ENCODE data around the gene C6orf89. TPM values are rescaled to one million over a fixed set of nuclear protein-coding genes. Genes with fewer than 3 reads are reported as not detected.
"Not testable (repeated sequence)": the region's sequence is repeated elsewhere in the genome, so short reads cannot be mapped to it uniquely, and the experiment has no call there.

C6orf89 gene
- total and polyA plus RNA-seq, 3 experiments from 2014 or later, result 37.4 to 51.6 (median 40.0) TPM

DNA sequence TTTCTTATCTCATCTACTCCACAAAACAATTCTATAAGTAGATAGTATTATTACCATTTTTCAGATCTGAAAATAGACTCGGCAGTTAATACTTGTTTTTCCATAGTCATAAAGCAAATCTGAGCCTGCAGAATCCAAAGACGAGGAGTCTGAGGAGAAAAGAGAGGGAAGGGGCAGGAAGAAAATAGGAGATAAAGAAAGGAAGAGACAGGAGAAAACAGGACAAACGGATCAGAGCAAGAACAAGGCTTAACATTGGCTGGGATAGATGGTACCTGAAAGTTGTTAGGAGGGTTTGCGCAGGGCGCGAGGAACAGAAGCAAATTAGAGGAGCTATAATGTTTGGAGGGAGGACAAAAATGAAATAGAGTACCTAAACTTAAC is 10.5 kb upstream of the C6orf89 start:
- H3K4me1 ChIP-seq (ENCODE audit: insufficient read depth, low read length), result peaks cover 24% of the 10 kb centered on the region
- peak overlapping the region; percentile 94 to 100 (median 99) for H3K27ac Mint-ChIP-seq
- peaks cover 3% of the 10 kb centered on the region for H3K27me3 ChIP-seq (ENCODE audit: insufficient read depth, low read length, poor library complexity, severe bottlenecking)
- H3K27ac ChIP-seq (ENCODE audit: low read depth, low read length), result peak overlapping the region; percentile 89
- no peak for DNase-seq
- ChIA-PET CTCF (interaction anchor here (1.0 to 6.0 kb wide), 8 partner anchors 9 to 334 kb away, joined by 4 to 63 read pairs (median 6); partner anchors contain the start of genes C6orf89, MTCH1 and PIM1), POLR2A (interaction anchor here (0.7 to 3.6 kb wide), 4 partner anchors 10 to 298 kb away, joined by 4 to 21 read pairs (median 10); partner anchors contain the start of genes C6orf89 and MTCH1)
- peak overlapping the region; percentile 87 for H3K4me3 ChIP-seq (ENCODE audit: low read length)
- peak overlapping the region; percentile 96 to 100 (median 100) for H3K4me3 Mint-ChIP-seq
- peaks cover 30 to 41% (median 37%) of the 10 kb centered on the region in 3 donors for H3K4me1 Mint-ChIP-seq
- H3K36me3 ChIP-seq (ENCODE audit: insufficient read depth, low read length), result no peaks in the 10 kb centered on the region
- H3K9me3 Mint-ChIP-seq, result no peaks in the 10 kb centered on the region
- H3K9me3 ChIP-seq (ENCODE audit: low read length), result no peaks in the 10 kb centered on the region
- H3K27me3 Mint-ChIP-seq, result peaks cover 13 to 25% of the 10 kb centered on the region in 2 donors
- H3K36me3 Mint-ChIP-seq, result peaks cover 0 to 23% (median 5%) of the 10 kb centered on the region in 3 donors

DNA sequence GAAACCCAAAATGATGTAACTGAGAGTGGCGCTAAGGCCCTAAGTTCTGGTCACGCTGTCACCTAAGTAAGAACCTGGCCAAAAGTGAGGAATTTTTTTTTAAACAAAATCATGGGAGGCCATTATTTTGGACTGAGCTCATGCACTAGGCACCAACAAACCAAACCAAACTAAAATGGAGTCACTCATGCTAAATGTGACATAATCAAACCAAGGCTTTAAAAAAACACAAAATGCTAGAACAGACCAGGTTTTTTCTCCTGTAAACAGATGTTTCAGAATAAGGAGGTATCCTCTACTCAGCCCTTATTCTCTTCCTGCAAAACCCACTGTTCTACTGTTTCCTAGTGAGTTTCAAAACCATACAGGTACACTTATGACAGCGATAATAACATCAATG is 1.1 kb upstream of the C6orf89 start:
- Mint-ChIP-seq H3K36me3 (peaks cover 0 to 3% (median 2%) of the 10 kb centered on the region in 3 donors), H3K27me3 (peaks cover 0 to 3% of the 10 kb centered on the region in 2 donors), H3K9me3 (no peaks in the 10 kb centered on the region), H3K27ac (peak overlapping the region in 6 of 8 donors; percentile 35 to 97 (median 72)), H3K4me3 (peak overlapping the region in 2 of 7 donors; percentile 32), H3K4me1 (peaks cover 32 to 45% (median 44%) of the 10 kb centered on the region in 3 donors)
- no peaks in the 10 kb centered on the region for H3K36me3 ChIP-seq (ENCODE audit: insufficient read depth, low read length)
- ChIA-PET POLR2A (interaction anchor here (1.1 to 2.4 kb wide), 3 partner anchors 11 to 123 kb away, joined by 3 to 21 read pairs (median 3); partner anchors contain the start of gene PPIL1), CTCF (interaction anchor here (0.7 to 5.0 kb wide), 20 partner anchors 11 to 328 kb away, joined by 3 to 93 read pairs (median 5); partner anchors contain the start of genes MTCH1 and PPIL1)
- H3K4me3 ChIP-seq (ENCODE audit: low read length), result no peak overlapping the region
- DNase-seq, result no peak
- H3K4me1 ChIP-seq (ENCODE audit: insufficient read depth, low read length), result peaks cover 34% of the 10 kb centered on the region
- no peak overlapping the region for H3K27ac ChIP-seq (ENCODE audit: low read depth, low read length)
- H3K9me3 ChIP-seq (ENCODE audit: low read length), result no peaks in the 10 kb centered on the region
- no peaks in the 10 kb centered on the region for H3K27me3 ChIP-seq (ENCODE audit: insufficient read depth, low read length, poor library complexity, severe bottlenecking)

- Histone ChIP-seq H3K27me3 (ENCODE audit: insufficient read depth, low read length, poor library complexity, severe bottlenecking) (no peaks in the 10 kb centered on the region), H3K4me1 (ENCODE audit: insufficient read depth, low read length) (peaks cover 34% of the 10 kb centered on the region), H3K4me3 (ENCODE audit: low read length) (peak overlapping the region; percentile 72), H3K9me3 (ENCODE audit: low read length) (no peaks in the 10 kb centered on the region), H3K27ac (ENCODE audit: low read depth, low read length) (peak overlapping the region; percentile 82), H3K36me3 (ENCODE audit: insufficient read depth, low read length) (no peaks in the 10 kb centered on the region)
- peak overlapping the region; percentile 79 to 96 (median 91) for H3K4me3 Mint-ChIP-seq
- no peaks in the 10 kb centered on the region for H3K9me3 Mint-ChIP-seq
- DNase-seq, result no peak
- ChIA-PET CTCF (no interaction called here), POLR2A (no interaction called here)
- H3K27ac Mint-ChIP-seq, result peak overlapping the region; percentile 15 to 96 (median 86)
- H3K27me3 Mint-ChIP-seq, result no peaks in the 10 kb centered on the region
- H3K36me3 Mint-ChIP-seq, result peaks cover 0 to 11% (median 5%) of the 10 kb centered on the region in 3 donors
- peaks cover 32 to 55% (median 55%) of the 10 kb centered on the region in 3 donors for H3K4me1 Mint-ChIP-seq
Observed at GRCh38 chr6:36886950-36887618, 1.3 kb downstream of the C6orf89 start.

DNA sequence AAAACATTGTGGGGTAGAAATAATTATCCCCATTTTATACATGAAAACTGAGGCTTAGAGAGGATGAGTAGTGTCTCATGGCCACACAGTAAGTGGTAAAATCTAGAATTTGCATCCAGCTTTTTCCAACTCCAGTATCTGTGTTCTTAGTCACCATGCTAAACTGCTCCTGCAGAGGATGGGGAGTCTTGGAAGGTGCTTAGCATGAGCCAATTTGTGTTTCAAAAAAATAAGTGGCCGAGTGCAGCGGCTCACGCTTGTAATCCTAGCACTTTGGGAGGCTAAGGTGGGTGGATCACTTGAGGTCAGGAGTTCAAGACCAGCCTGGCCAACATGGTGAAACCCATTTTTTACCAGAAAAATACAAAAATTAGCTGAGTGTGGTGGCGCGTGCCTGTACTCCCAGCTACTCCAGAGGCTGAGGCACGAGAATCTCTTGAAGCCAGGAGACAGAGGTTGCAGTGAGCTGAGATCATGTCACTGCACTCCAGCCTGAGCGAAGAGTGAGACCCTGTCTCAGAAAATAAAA is 2.4 kb downstream of the C6orf89 start:
- POLR2A ChIA-PET, result interaction anchor here (0.6 to 1.1 kb wide), 2 partner anchors 13 to 279 kb away, joined by 4 to 7 read pairs; no protein-coding TSS in a partner anchor
- no peaks in the 10 kb centered on the region for H3K36me3 ChIP-seq (ENCODE audit: insufficient read depth, low read length)
- no peaks in the 10 kb centered on the region for H3K27me3 Mint-ChIP-seq

DNA sequence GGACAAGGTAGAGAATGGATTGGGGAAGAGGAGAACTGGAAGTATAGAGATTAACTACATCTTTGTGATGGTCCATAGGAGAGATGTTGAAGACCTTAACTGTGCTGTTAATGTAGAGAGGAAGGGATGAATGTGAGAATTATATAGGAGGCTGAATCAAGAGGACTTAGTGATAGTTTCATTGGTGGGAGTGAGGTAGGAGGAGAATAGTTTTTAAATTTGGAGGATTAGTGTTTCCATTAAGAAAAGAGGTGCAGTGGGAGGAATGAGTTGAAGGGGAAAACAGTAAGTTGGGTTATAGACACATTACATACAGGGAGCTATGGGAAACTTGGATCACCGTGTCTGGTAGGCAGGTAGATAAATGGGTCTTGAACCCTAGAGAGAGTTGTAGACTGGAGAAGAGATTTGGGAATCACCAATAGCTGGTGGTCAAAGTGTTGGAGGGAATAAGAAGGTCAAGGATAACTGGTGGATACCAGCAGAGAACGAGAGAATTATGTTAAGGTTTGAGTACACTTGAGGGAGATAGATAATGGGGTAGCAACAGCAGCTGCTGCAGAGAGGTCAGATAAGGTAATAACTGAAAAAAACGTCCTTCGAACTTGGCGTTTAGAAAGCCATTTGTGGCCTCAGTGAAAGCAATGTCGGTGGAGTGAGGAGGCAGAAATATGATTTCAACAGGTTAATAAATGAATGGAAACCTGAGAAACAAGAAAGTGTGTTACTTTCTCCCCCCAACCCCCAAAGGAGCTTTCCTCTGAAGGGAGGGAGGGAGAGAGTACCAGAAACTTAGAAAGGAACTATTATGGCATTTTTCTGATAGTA is 3.1 kb downstream of the C6orf89 start:
- Mint-ChIP-seq H3K27ac (peak overlapping the region in 7 of 8 donors; percentile 6 to 72 (median 53)), H3K9me3 (no peaks in the 10 kb centered on the region), H3K4me3 (peak overlapping the region in 2 of 7 donors; percentile 3 to 49), H3K27me3 (no peaks in the 10 kb centered on the region), H3K4me1 (peaks cover 32 to 61% (median 60%) of the 10 kb centered on the region in 3 donors), H3K36me3 (peaks cover 0 to 23% (median 5%) of the 10 kb centered on the region in 3 donors)
- H3K4me1 ChIP-seq (ENCODE audit: insufficient read depth, low read length), result peaks cover 34% of the 10 kb centered on the region
- DNase-seq, result no peak
- ChIA-PET CTCF (interaction anchor here (0.7 to 2.5 kb wide), 4 partner anchors 10 to 129 kb away, joined by 3 to 12 read pairs (median 4); partner anchors contain the start of gene PPIL1), POLR2A (interaction anchor here (0.6 to 1.1 kb wide), 2 partner anchors 14 to 83 kb away, joined by 4 to 5 read pairs; no protein-coding TSS in a partner anchor)
- H3K27me3 ChIP-seq (ENCODE audit: insufficient read depth, low read length, poor library complexity, severe bottlenecking), result no peaks in the 10 kb centered on the region
- H3K36me3 ChIP-seq (ENCODE audit: insufficient read depth, low read length), result no peaks in the 10 kb centered on the region
- H3K27ac ChIP-seq (ENCODE audit: low read depth, low read length), result peak overlapping the region; percentile 82
- no peak overlapping the region for H3K4me3 ChIP-seq (ENCODE audit: low read length)
- H3K9me3 ChIP-seq (ENCODE audit: low read length), result no peaks in the 10 kb centered on the region

More for the DNA sequence above, 2.4 kb downstream of the C6orf89 start:
- peak overlapping the region in 2 of 8 donors; percentile 33 to 84 for H3K27ac Mint-ChIP-seq
- Histone ChIP-seq H3K4me1 (ENCODE audit: insufficient read depth, low read length) (peaks cover 34% of the 10 kb centered on the region), H3K27me3 (ENCODE audit: insufficient read depth, low read length, poor library complexity, severe bottlenecking) (no peaks in the 10 kb centered on the region), H3K27ac (ENCODE audit: low read depth, low read length) (peak overlapping the region; percentile 82), H3K4me3 (ENCODE audit: low read length) (no peak overlapping the region), H3K9me3 (ENCODE audit: low read length) (no peaks in the 10 kb centered on the region)
- CTCF ChIA-PET, result interaction anchor here (0.9 to 2.5 kb wide), 2 partner anchors 13 to 130 kb away, joined by 4 to 12 read pairs; partner anchors contain the start of gene PPIL1
- peaks cover 0 to 20% (median 5%) of the 10 kb centered on the region in 3 donors for H3K36me3 Mint-ChIP-seq
- H3K4me3 Mint-ChIP-seq, result peak overlapping the region in 3 of 7 donors; percentile 3 to 49 (median 12)
- no peaks in the 10 kb centered on the region for H3K9me3 Mint-ChIP-seq
- H3K4me1 Mint-ChIP-seq, result peaks cover 32 to 61% (median 60%) of the 10 kb centered on the region in 3 donors
- DNase-seq, result no peak

GRCh38 chr6:36890112-36890663 is 4.4 kb downstream of the C6orf89 start:
- no peaks in the 10 kb centered on the region for H3K27me3 ChIP-seq (ENCODE audit: insufficient read depth, low read length, poor library complexity, severe bottlenecking)
- no peaks in the 10 kb centered on the region for H3K9me3 Mint-ChIP-seq
- H3K4me1 Mint-ChIP-seq, result peaks cover 34 to 67% (median 63%) of the 10 kb centered on the region in 3 donors
- CTCF ChIA-PET, result interaction anchor here (1.6 to 2.5 kb wide), 2 partner anchors 11 to 128 kb away, joined by 3 to 12 read pairs; no protein-coding TSS in a partner anchor
- H3K4me1 ChIP-seq (ENCODE audit: insufficient read depth, low read length), result peaks cover 28% of the 10 kb centered on the region
- peaks cover 0 to 35% (median 7%) of the 10 kb centered on the region in 3 donors for H3K36me3 Mint-ChIP-seq
- peak overlapping the region in 1 of 8 donors; percentile 7 for H3K27ac Mint-ChIP-seq
- H3K9me3 ChIP-seq (ENCODE audit: low read length), result no peaks in the 10 kb centered on the region
- H3K27me3 Mint-ChIP-seq, result no peaks in the 10 kb centered on the region
- no peak overlapping the region for H3K4me3 ChIP-seq (ENCODE audit: low read length)
- no peak overlapping the region for H3K27ac ChIP-seq (ENCODE audit: low read depth, low read length)
- no peak for DNase-seq
- H3K4me3 Mint-ChIP-seq, result peak overlapping the region in 1 of 7 donors; percentile 49
- POLR2A ChIA-PET, result no interaction called here
- peaks cover 8% of the 10 kb centered on the region for H3K36me3 ChIP-seq (ENCODE audit: insufficient read depth, low read length)

GRCh38 chr6:36891153-36891552 is 5.4 kb downstream of the C6orf89 start:
- H3K4me3 Mint-ChIP-seq; POLR2A ChIA-PET; H3K36me3 ChIP-seq (ENCODE audit: insufficient read depth, low read length); H3K27ac Mint-ChIP-seq; DNase-seq; H3K9me3 Mint-ChIP-seq; H3K27me3 ChIP-seq (ENCODE audit: insufficient read depth, low read length, poor library complexity, severe bottlenecking); H3K4me3 ChIP-seq (ENCODE audit: low read length); CTCF ChIA-PET; H3K27me3 Mint-ChIP-seq; H3K9me3 ChIP-seq (ENCODE audit: low read length); H3K27ac ChIP-seq (ENCODE audit: low read depth, low read length): not testable (repeated sequence)
- peaks cover 24% of the 10 kb centered on the region for H3K4me1 ChIP-seq (ENCODE audit: insufficient read depth, low read length)
- H3K4me1 Mint-ChIP-seq, result peaks cover 28 to 69% (median 63%) of the 10 kb centered on the region in 3 donors
- H3K36me3 Mint-ChIP-seq, result peaks cover 0 to 41% (median 8%) of the 10 kb centered on the region in 3 donors

All from CD8-positive, alpha-beta memory T cell (primary cell).